ENCODE results near the gene PIK3CD. TPM values are rescaled to one million over a fixed set of nuclear protein-coding genes. Genes with fewer than 3 reads are reported as not detected.

The PIK3CD gene
- total and polyA plus RNA-seq, 4 donors, result 1.8 to 11.3 (median 3.4) TPM

- Histone ChIP-seq H3K27me3 (ENCODE audit: control insufficient read depth in 4 of 4, insufficient read depth in 4 of 4, low read length in 3 of 4) (peaks cover 0 to 9% (median 1%) of the 10 kb centered on the region in 4 donors), H3K9me3 (ENCODE audit: control insufficient read depth in 4 of 4, low read length in 3 of 4) (no peaks in the 10 kb centered on the region), H3K27ac (ENCODE audit: low read depth in 1 of 2, low read length in 2 of 2) (no peak overlapping the region), H3K9ac (ENCODE audit: low read depth in 1 of 2, low read length in 2 of 2) (no peak overlapping the region), H3K4me1 (ENCODE audit: control insufficient read depth in 4 of 4, insufficient read depth in 4 of 4, low read length in 3 of 4) (peaks cover 0 to 17% (median 9%) of the 10 kb centered on the region in 4 donors), H3K4me3 (ENCODE audit: low read depth in 1 of 3, low read length in 3 of 3) (no peak overlapping the region), H3K36me3 (ENCODE audit: control insufficient read depth in 4 of 4, insufficient read depth in 3 of 4, low read depth in 1 of 4, low read length in 3 of 4) (no peaks in the 10 kb centered on the region)
- WGBS, result 84% methylated on average over 11 of the region's 11 CpGs
- TF ChIP-seq ZBTB33 (IDR thresholded peaks at IDR 0.05) (no peak), GABPA (IDR thresholded peaks at IDR 0.05 in 1 of 2, conservative IDR thresholded peaks at IDR 0.05 in 1 of 2) (no peak), TAF1 (conservative IDR thresholded peaks at IDR 0.05) (no peak), ATF3 (IDR thresholded peaks at IDR 0.05) (no peak), YY1 (IDR thresholded peaks at IDR 0.05) (no peak), HNF4G (IDR thresholded peaks at IDR 0.05) (no peak), REST (IDR thresholded peaks at IDR 0.05) (no peak), HNF4A (conservative IDR thresholded peaks at IDR 0.05) (no peak), EGR1 (IDR thresholded peaks at IDR 0.05; ENCODE audit: low read depth in 2 of 2) (no peak), RAD21 (IDR thresholded peaks at IDR 0.05) (no peak), JUND (IDR thresholded peaks at IDR 0.05) (no peak), FOXA2 (IDR thresholded peaks at IDR 0.05) (no peak)
- DNase-seq (ENCODE audit: low spot score), result no peak
Observed at GRCh38 chr1:9655836-9656235, 4.3 kb downstream of the PIK3CD start.

GRCh38 chr1:9657521-9658032 is 6.0 kb downstream of the PIK3CD start:
- DNase-seq (ENCODE audit: low spot score), result no peak
- no peak overlapping the region for H3K27ac ChIP-seq (ENCODE audit: low read depth in 1 of 2, low read length in 2 of 2)
- 71% methylated on average over 2 of the region's 2 CpGs for WGBS
- no peak overlapping the region for H3K4me3 ChIP-seq (ENCODE audit: low read depth in 1 of 3, low read length in 3 of 3)
- no peak overlapping the region for H3K9ac ChIP-seq (ENCODE audit: low read depth in 1 of 2, low read length in 2 of 2)
- H3K36me3 ChIP-seq (ENCODE audit: control insufficient read depth in 4 of 4, insufficient read depth in 3 of 4, low read depth in 1 of 4, low read length in 3 of 4), result no peaks in the 10 kb centered on the region
- H3K27me3 ChIP-seq (ENCODE audit: control insufficient read depth in 4 of 4, insufficient read depth in 4 of 4, low read length in 3 of 4), result peaks cover 0 to 2% (median 0%) of the 10 kb centered on the region in 4 donors
- H3K4me1 ChIP-seq (ENCODE audit: control insufficient read depth in 4 of 4, insufficient read depth in 4 of 4, low read length in 3 of 4), result peaks cover 0 to 3% (median 1%) of the 10 kb centered on the region in 4 donors
- no peaks in the 10 kb centered on the region for H3K9me3 ChIP-seq (ENCODE audit: control insufficient read depth in 4 of 4, low read length in 3 of 4)
- TF ChIP-seq EGR1 (IDR thresholded peaks at IDR 0.05; ENCODE audit: low read depth in 2 of 2), result no peak
- TF ChIP-seq CTCF (IDR thresholded peaks at IDR 0.05; ENCODE audit: low read depth, low read length, missing input control), result no peak
- no peak for TF ChIP-seq YY1 (IDR thresholded peaks at IDR 0.05)
- no peak for TF ChIP-seq MAX (IDR thresholded peaks at IDR 0.05)
- TF ChIP-seq GABPA (IDR thresholded peaks at IDR 0.05 in 1 of 2, conservative IDR thresholded peaks at IDR 0.05 in 1 of 2), result no peak
- TF ChIP-seq ATF3 (IDR thresholded peaks at IDR 0.05), result no peak
- TF ChIP-seq FOXA1 (IDR thresholded peaks at IDR 0.05), result no peak
- TF ChIP-seq REST (IDR thresholded peaks at IDR 0.05), result no peak
- no peak for TF ChIP-seq SP1 (IDR thresholded peaks at IDR 0.05)
- no peak for TF ChIP-seq FOXA2 (IDR thresholded peaks at IDR 0.05)
- TF ChIP-seq JUND (IDR thresholded peaks at IDR 0.05), result no peak
- TF ChIP-seq NR2F2 (IDR thresholded peaks at IDR 0.05), result no peak
- TF ChIP-seq RXRA (IDR thresholded peaks at IDR 0.05), result no peak
- TF ChIP-seq RAD21 (IDR thresholded peaks at IDR 0.05), result no peak
- no peak for TF ChIP-seq HNF4A (conservative IDR thresholded peaks at IDR 0.05)

Measured in liver (tissue), 9 donors.